Measurements from ENCODE around the gene SPATA32. TPM values are rescaled to one million over a fixed set of nuclear protein-coding genes. Genes with fewer than 3 reads are reported as not detected.
A peak's percentile ranks its signal among the peaks of the same experiment; 100 is the strongest.

The SPATA32 gene
- total RNA-seq, 4 donors from 2014 or later = 0.48 TPM; not detected in 3

GRCh38 chr17:45229681-45230409, 32.0 kb downstream of the SPATA32 start:
- TF ChIP-seq EP300 (IDR thresholded peaks at IDR 0.05; ENCODE audit: low read depth) = no peak
- intact Hi-C loops (cut with DNase I; ENCODE audit: low total_unique reads) = no loop called here

GRCh38 chr17:45228763-45229539, 32.9 kb downstream of the SPATA32 start:
- H3K4me3 ChIP-seq = no peak overlapping the region
- WGBS, 2 donors (ENCODE audit: low coverage in 1 of 2) = 45% methylated on average over 19 of the region's 19 CpGs; no CpG with 5 or more reads in 1 of the 2 donors
- H3K36me3 ChIP-seq = no peaks in the 10 kb centered on the region
- peaks cover 8 to 50% (median 27%) of the 10 kb centered on the region in 4 donors for H3K4me1 ChIP-seq
- in situ Hi-C loops (cut with MboI; ENCODE audit: low pct_ligation_motif_present in 1 of 4, low pct_unique_long_range_greater_than_20kb in 1 of 4, low sequenced_read_pairs in 3 of 4) (no loop called here), intact Hi-C loops (cut with DNase I; ENCODE audit: low total_unique reads) (no loop called here)
- DNase-seq = peak; percentile 87
- no peaks in the 10 kb centered on the region for H3K9me3 ChIP-seq
- peak overlapping the region; percentile 76 to 84 (median 83) for H3K27ac ChIP-seq
- peak in 2 of 3 donors; percentile 41 to 58 for TF ChIP-seq POLR2AphosphoS5 (IDR thresholded peaks at IDR 0.05)
- TF ChIP-seq, protein P1, sequence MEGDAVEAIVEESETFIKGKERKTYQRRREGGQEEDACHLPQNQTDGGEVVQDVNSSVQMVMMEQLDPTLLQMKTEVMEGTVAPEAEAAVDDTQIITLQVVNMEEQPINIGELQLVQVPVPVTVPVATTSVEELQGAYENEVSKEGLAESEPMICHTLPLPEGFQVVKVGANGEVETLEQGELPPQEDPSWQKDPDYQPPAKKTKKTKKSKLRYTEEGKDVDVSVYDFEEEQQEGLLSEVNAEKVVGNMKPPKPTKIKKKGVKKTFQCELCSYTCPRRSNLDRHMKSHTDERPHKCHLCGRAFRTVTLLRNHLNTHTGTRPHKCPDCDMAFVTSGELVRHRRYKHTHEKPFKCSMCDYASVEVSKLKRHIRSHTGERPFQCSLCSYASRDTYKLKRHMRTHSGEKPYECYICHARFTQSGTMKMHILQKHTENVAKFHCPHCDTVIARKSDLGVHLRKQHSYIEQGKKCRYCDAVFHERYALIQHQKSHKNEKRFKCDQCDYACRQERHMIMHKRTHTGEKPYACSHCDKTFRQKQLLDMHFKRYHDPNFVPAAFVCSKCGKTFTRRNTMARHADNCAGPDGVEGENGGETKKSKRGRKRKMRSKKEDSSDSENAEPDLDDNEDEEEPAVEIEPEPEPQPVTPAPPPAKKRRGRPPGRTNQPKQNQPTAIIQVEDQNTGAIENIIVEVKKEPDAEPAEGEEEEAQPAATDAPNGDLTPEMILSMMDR (IDR thresholded peaks at IDR 0.05) = no peak
- H3K27me3 ChIP-seq = no peaks in the 10 kb centered on the region

More at GRCh38 chr17:45229681-45230409, 32.0 kb downstream of the SPATA32 start:
- in situ Hi-C loops (cut with MboI; ENCODE audit: low pct_ligation_motif_present in 1 of 4, low pct_unique_long_range_greater_than_20kb in 1 of 4, low sequenced_read_pairs in 3 of 4) = no loop called here
- peak; percentile 48 for DNase-seq
- peak overlapping the region; percentile 76 to 84 (median 83) for H3K27ac ChIP-seq
- H3K36me3 ChIP-seq = no peaks in the 10 kb centered on the region
- H3K9me3 ChIP-seq = no peaks in the 10 kb centered on the region
- no peak overlapping the region for H3K4me3 ChIP-seq
- H3K27me3 ChIP-seq = no peaks in the 10 kb centered on the region
- WGBS, 2 donors (ENCODE audit: low coverage in 1 of 2) = 66% methylated on average over 15 of the region's 16 CpGs; no CpG with 5 or more reads in 1 of the 2 donors
- H3K4me1 ChIP-seq = peaks cover 8 to 50% (median 27%) of the 10 kb centered on the region in 4 donors

DNA sequence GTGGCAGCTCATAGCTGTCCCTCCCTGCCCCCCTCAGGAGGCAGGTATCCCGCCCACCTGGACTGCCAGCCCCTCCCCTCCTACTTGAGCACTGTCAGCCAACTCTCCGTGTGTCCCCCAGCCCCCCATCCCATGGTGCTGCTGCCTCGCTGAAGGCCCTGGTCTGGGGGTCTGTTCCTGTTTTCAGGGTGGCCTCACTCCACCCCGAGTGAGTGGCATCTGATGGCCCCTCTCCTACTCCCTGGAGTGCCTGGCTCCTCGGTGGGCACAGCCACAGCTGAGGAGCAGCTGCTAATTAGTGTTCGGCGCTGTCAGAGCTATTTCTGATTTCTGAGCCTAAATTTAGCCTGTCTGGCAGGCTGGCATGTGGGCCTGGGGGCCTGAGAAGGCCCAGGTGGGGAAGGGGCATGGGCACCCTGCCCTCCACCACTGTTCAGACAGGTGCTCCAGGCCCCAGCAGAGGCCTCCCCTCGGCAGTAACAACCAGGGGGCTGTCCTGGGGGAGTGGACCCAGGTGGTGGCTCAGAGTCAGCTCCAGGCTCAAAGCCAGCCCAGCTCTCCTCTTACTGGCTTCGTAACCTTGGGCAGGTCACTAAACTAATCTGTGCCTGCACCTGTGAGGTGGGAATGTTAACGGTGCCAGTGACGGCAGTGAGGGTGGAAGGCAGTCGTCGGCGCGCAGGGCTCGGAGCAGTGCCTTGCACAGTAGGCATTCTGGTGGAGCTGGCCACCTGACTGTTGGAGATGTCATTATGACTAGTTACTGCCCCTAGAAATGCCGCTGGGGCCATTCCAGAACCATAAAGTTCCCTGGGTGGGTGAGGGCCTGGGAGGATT, 33.8 kb downstream of the SPATA32 start:
- peak overlapping the region; percentile 76 to 84 (median 83) for H3K27ac ChIP-seq
- no peak overlapping the region for H3K4me3 ChIP-seq
- no peaks in the 10 kb centered on the region for H3K36me3 ChIP-seq
- in situ Hi-C loops (cut with MboI; ENCODE audit: low pct_ligation_motif_present in 1 of 4, low pct_unique_long_range_greater_than_20kb in 1 of 4, low sequenced_read_pairs in 3 of 4) (no loop called here), intact Hi-C loops (cut with DNase I; ENCODE audit: low total_unique reads) (no loop called here)
- 26% methylated on average over 16 of the region's 17 CpGs; no CpG with 5 or more reads in 1 of the 2 donors for WGBS, 2 donors (ENCODE audit: low coverage in 1 of 2)
- DNase-seq = peak; percentile 13
- H3K9me3 ChIP-seq = no peaks in the 10 kb centered on the region
- peaks cover 8 to 50% (median 27%) of the 10 kb centered on the region in 4 donors for H3K4me1 ChIP-seq
- H3K27me3 ChIP-seq = peaks cover 3% of the 10 kb centered on the region
- TF ChIP-seq, protein P1 (IDR thresholded peaks at IDR 0.05) = no peak
- TF ChIP-seq POLR2AphosphoS5 (IDR thresholded peaks at IDR 0.05) (no peak), POLR2A (IDR thresholded peaks at IDR 0.05) (no peak), EP300 (IDR thresholded peaks at IDR 0.05; ENCODE audit: low read depth) (no peak)

DNA sequence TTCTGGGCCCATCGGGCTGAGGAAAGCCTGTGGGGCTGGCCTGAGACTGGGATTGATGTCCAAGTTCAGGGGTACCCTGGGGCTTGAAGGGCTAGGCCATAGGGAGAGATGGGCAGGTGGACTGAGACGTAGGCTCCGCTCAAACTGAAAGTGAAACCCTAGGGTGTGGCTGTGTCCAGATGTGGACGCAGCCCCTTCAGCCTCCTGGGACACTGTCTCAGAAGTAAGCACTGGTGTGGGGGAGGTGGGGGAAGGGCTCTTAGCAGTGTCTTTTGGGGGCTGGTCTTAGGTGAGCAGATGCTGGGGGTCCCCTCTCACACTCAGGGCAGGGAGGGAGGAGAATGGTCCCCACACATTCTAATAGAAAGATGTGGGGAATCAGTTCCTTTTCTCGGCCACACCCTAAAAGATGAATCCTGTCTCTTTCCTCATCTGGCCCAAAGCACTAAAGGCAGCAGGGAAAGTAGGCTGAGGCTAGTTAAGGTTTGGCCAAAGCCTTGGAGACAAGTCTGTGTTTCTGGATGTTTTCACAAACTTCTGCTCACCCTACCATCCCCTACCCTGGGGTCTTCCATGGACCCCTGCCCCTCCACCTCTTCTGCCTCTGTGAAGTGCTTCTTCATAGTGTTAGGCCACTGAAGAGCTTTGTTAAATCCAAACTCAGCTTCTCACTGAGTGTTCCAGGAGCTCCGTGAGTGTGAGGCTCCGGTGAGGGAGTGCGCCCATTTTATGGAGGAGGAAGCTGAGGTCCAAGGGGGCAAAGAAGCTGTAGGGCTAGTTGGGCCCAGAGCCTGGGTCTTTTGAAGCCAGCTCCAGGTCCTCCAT, 34.6 kb downstream of the SPATA32 start:
- DNase-seq = peak; percentile 66
- Histone ChIP-seq H3K27me3 (peaks cover 11% of the 10 kb centered on the region), H3K27ac (peak overlapping the region; percentile 76 to 84 (median 83)), H3K4me1 (peaks cover 8 to 50% (median 27%) of the 10 kb centered on the region in 4 donors), H3K4me3 (peak overlapping the region in 1 of 4 donors; percentile 20), H3K9me3 (no peaks in the 10 kb centered on the region), H3K36me3 (no peaks in the 10 kb centered on the region)
- in situ Hi-C loops (cut with MboI; ENCODE audit: low pct_ligation_motif_present in 1 of 4, low pct_unique_long_range_greater_than_20kb in 1 of 4, low sequenced_read_pairs in 3 of 4) = no loop called here
- TF ChIP-seq EP300 (IDR thresholded peaks at IDR 0.05; ENCODE audit: low read depth) = no peak
- no peak for TF ChIP-seq POLR2AphosphoS5 (IDR thresholded peaks at IDR 0.05)
- TF ChIP-seq, protein P1 (IDR thresholded peaks at IDR 0.05) = no peak
- no peak for TF ChIP-seq POLR2A (IDR thresholded peaks at IDR 0.05)
- WGBS, 2 donors (ENCODE audit: low coverage in 1 of 2) = 60% methylated on average over 8 of the region's 8 CpGs; no CpG with 5 or more reads in 1 of the 2 donors
- intact Hi-C loops (cut with DNase I; ENCODE audit: low total_unique reads) = no loop called here

All from transverse colon (tissue), 4 donors.